Right lobe of liver (tissue), 6 donors: ENCODE measurements around the gene TCP11L1. TPM values are rescaled to one million over a fixed set of nuclear protein-coding genes. Genes with fewer than 3 reads are reported as not detected.
"Not testable (repeated sequence)": the region's sequence is repeated elsewhere in the genome, so short reads cannot be mapped to it uniquely, and the experiment has no call there.

Experiments used
- ATAC-seq, 4 donors: fragments of 200-7000 bp; cut with Tn5 transposase; one replicate each; pipeline ENCODE4 v1.9.1; 2020; ENCODE audit warnings: mild to moderate bottlenecking in 4 of 4, moderate library complexity in 4 of 4
- DNase-seq, 3 donors: peaks; one replicate each; pipeline ENCODE4 v3.0.0-alpha.2; 2020
- H3K27ac ChIP-seq, 3 donors: fragments of 200-600 bp; one replicate each; pipeline ENCODE4 v1.8.0; 2022
- H3K27me3 ChIP-seq, 2 donors: fragments of 200-600 bp; one replicate each; pipeline ENCODE4 v1.8.0; 2022
- H3K36me3 ChIP-seq, 4 donors: fragments of 200-600 bp; sonication (generic) in 1 of 4; one replicate each; pipeline versions ENCODE4 v1.5.1 to v1.8.0; 2017 to 2022; ENCODE audit warnings: control low read depth in 1 of 4
- H3K4me1 ChIP-seq, 4 donors: fragments of 200-600 bp; sonication (generic) in 1 of 4; one replicate each; pipeline versions ENCODE4 v1.5.1 to v1.8.0; 2017 to 2022; ENCODE audit warnings: control low read depth in 1 of 4
- H3K4me3 ChIP-seq, 3 donors: fragments of 200-600 bp; one replicate each; pipeline ENCODE4 v1.8.0; 2022
- H3K9me3 ChIP-seq, 4 donors: fragments of 200-600 bp; sonication (generic) in 1 of 4; one replicate each; pipeline versions ENCODE4 v1.5.1 to v1.8.0; 2017 to 2022; ENCODE audit warnings: control low read depth in 1 of 4
- POLR2A ChIP-seq: fragments of 450-650 bp; IDR thresholded peaks from one replicate; pipeline ENCODE4 v1.6.1; 2017; ENCODE audit warnings: antibody characterized with exemption, mild to moderate bottlenecking
- WGBS: methylation state at CpG from one replicate; pipeline ENCODE4 v1.1.6; 2018; ENCODE audit warnings: low coverage, low lambda C conversion rate; ENCODE audit not compliant: insufficient coverage; ENCODE audit errors: missing lambda C conversion rate; 5-methylcytosine and 5-hydroxymethylcytosine counted together
- intact Hi-C, 2 donors: fragments of 100-400 bp; cut with DNase I; formaldehyde crosslinking; loops; one replicate each; pipeline versions ENCODE4 v1.11.2 to v1.14.1; 2022
- total RNA-seq, 6 experiments: library from RNA; depleted of rRNA in 2 of 6; stranded (reverse); fragments of >200 nt in 2 of 6; fragmentation: NEBNext Ultra II Directional in 3 of 6; extraction: Animal tissue kit (Norgen Biotek cat#: 25700) in 3 of 6; gene quantifications; one replicate each; pipeline versions ENCODE4 v1.1.0 to v1.2.4, GENCODE V29; 2016 to 2023
- TF ChIP-seq, protein P1 (sequence below), 4 donors: fragments of 200-600 bp in 3 of 4; fragments of 450-650 bp in 1 of 4; IDR thresholded peaks; one replicate each; pipeline versions ENCODE4 v1.5.1 to v1.8.0; 2016 to 2022; ENCODE audit warnings: antibody characterized with exemption in 4 of 4, mild to moderate bottlenecking in 2 of 4
- donor health status: DM: no; HTN: yes; CAD: no.
- donor health status: DM: no; HTN: no; CAD: no.
- donor health status: DM: no; HTN: no; CAD: no.
- donor health status: DM: no; HTN: yes; CAD: no.
- donor health status: DM: no; HTN: yes; CAD: no.

TCP11L1 gene
- total RNA-seq, 6 experiments from 2014 or later = 3.3 to 13.6 (median 6.6) TPM

DNA sequence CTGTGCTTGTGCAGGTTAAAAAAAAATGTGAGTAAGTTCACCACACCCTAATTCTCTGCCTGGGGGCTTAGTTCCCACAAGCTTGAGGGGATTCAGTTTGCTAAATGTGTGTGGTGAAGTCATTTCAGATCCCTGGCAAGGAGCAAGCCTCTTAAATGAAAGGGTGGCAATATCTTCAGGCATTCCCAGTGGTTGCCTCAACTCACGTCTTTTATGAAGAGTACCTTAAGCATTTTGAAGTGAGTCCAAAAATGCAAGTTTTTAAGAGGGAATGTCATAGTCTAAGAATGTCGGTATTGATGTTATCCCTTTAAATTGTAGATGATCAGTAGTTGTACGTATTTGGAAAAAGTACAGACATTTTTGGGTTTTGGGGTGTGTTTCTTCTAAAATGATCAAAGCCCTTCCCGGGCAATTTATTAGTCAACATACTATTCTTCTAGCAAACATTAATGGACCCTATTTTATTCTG is 4.9 kb downstream of the TCP11L1 start:
- Histone ChIP-seq H3K27ac (no peak overlapping the region), H3K4me1 (peaks cover 0 to 7% (median 0%) of the 10 kb centered on the region in 4 donors), H3K36me3 (peaks cover 0 to 2% (median 0%) of the 10 kb centered on the region in 4 donors), H3K4me3 (no peak overlapping the region), H3K27me3 (no peaks in the 10 kb centered on the region), H3K9me3 (no peaks in the 10 kb centered on the region)
- TF ChIP-seq POLR2A = no peak
- TF ChIP-seq, protein P1, sequence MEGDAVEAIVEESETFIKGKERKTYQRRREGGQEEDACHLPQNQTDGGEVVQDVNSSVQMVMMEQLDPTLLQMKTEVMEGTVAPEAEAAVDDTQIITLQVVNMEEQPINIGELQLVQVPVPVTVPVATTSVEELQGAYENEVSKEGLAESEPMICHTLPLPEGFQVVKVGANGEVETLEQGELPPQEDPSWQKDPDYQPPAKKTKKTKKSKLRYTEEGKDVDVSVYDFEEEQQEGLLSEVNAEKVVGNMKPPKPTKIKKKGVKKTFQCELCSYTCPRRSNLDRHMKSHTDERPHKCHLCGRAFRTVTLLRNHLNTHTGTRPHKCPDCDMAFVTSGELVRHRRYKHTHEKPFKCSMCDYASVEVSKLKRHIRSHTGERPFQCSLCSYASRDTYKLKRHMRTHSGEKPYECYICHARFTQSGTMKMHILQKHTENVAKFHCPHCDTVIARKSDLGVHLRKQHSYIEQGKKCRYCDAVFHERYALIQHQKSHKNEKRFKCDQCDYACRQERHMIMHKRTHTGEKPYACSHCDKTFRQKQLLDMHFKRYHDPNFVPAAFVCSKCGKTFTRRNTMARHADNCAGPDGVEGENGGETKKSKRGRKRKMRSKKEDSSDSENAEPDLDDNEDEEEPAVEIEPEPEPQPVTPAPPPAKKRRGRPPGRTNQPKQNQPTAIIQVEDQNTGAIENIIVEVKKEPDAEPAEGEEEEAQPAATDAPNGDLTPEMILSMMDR (IDR thresholded peaks at IDR 0.05) = no peak
- intact Hi-C loops = no loop called here
- WGBS = 88% methylated on average over 4 of the region's 4 CpGs
- no peak for ATAC-seq
- DNase-seq = no peak

DNA sequence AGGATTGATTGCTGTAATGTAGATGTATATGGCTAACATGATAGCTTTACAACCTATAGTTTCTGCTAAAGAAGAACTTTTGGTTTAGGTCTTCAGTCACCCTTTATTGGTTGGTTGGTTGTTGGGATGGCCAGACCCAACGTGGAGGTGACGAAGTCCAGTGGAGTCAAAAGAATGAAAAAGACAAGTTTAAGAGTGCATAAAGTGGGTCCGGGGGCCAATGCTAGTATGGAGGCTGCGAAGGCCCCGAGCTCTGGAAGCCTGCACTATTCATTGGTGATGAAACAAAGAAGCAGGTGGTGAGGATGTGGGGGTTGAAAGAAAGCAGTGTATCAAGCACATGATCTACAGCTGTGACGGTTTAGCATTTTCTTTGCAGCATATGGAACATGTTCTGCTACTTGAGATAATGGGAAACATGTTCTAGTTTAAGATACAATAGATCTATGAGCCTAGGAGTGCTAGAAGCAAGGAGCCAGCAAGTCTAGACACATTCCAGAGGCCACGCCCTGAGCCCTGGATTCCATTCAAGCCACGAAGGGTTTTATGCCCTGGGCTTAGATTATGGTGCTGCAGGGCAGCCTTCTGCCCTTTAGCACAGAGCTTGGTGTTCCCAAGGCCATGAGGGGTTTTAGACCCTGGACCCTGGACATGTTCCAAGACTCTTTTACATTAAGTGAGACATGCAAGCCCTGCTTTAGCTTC is 6.3 kb downstream of the TCP11L1 start:
- H3K27ac ChIP-seq = no peak overlapping the region

DNA sequence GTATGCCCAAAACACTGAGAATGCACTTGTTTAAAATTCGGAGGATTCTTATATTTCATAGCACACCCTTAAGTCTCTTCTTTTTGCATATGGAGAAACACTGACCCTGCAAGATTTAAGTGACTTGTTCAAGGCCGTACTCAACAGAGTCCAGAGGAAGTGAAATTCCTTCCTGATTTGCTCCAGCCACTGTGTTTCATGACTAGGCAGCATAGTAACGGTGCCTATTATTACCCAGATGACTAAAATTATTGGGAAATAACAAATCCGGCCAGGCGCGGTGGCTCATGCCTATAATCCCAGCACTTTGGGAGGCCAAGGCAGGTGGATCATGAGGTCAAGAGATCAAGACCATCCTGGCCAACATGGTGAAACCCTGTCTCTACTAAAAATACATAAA is 9.3 kb downstream of the TCP11L1 start:
- WGBS = 56% methylated on average over 5 of the region's 6 CpGs
- DNase-seq, intact Hi-C loops, H3K4me3 ChIP-seq, H3K9me3 ChIP-seq, H3K27ac ChIP-seq, H3K36me3 ChIP-seq, H3K27me3 ChIP-seq: not testable (repeated sequence)
- peaks cover 0 to 13% (median 3%) of the 10 kb centered on the region in 4 donors for H3K4me1 ChIP-seq
- peak; percentile 64 to 83 (median 80) for ATAC-seq

More for the DNA sequence above, 6.3 kb downstream of the TCP11L1 start:
- 100% methylated on average over 5 of the region's 8 CpGs for WGBS
- no peak for TF ChIP-seq POLR2A
- TF ChIP-seq, protein P1 (IDR thresholded peaks at IDR 0.05) = no peak
- no peak for DNase-seq
- H3K36me3 ChIP-seq = peaks cover 0 to 2% (median 0%) of the 10 kb centered on the region in 4 donors
- H3K4me3 ChIP-seq = no peak overlapping the region
- no peaks in the 10 kb centered on the region for H3K27me3 ChIP-seq
- H3K9me3 ChIP-seq = no peaks in the 10 kb centered on the region
- H3K4me1 ChIP-seq = peaks cover 0 to 13% (median 3%) of the 10 kb centered on the region in 4 donors
- intact Hi-C loops = no loop called here
- ATAC-seq = no peak

DNA sequence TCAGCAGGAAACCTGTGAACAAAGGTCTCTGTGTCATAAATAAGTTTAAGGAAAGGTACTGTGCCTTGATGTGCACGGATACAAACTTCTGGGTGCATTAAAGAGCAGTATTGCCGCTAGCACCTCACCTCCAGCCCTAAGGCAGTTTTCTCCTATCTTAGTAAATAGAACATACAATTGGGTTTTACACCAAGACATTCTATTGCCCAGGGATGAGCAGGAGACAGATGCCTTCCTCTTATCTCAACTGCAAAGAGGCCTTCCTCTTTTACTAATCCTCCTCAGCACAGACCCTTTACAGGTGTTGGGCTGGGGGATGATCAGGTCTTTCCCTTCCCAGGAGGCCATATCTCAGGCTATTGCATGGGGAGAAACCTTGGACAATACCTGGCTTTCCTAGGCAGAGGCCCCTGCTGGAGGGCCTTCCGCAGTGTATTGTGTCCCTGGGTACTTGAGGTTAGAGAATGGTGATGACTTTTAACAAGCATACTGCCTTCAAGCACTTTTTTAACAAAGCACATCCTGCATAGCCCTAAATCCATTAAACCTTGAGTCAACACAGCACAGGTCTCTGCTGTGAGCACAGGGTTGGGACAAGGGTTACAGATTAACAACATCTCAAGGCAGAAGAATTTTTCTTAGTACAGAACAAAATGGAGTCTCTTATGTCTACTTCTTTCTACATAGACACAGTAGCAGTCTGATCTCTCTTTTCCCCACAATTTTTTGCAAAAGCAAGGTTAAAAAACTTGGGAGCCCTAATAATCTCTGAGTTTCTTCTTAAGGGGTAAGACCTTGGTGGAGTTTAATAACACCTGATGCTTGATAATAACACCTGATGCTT is 10.4 kb downstream of the TCP11L1 start:
- H3K36me3 ChIP-seq, H3K9me3 ChIP-seq, H3K27me3 ChIP-seq, DNase-seq, intact Hi-C loops, H3K27ac ChIP-seq, H3K4me3 ChIP-seq: not testable (repeated sequence)
- H3K4me1 ChIP-seq = peaks cover 0 to 13% (median 3%) of the 10 kb centered on the region in 4 donors
- ATAC-seq = peak in 1 of 4 donors; percentile 23
- WGBS = 100% methylated on average over 3 of the region's 3 CpGs

DNA sequence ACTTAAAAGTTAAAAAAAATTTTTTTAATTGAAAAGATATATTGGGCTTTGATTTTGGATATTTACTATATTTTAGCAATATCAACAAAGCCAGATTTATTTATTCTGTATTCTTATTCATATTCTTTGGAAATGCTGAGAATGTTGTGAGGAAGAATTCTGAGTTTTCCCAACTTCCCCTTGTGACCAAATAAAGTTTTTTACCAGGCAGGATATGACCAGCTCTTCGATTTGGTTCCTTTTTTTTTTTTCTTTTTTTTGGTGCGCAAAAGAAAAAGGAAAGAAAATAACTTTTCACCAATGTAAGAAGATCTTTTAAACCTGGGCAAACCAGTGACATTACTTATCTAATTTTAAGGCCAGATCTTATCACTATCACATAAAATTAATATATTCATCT is 12.9 kb downstream of the TCP11L1 start:
- no peak overlapping the region for H3K4me3 ChIP-seq
- TF ChIP-seq, protein P1 (IDR thresholded peaks at IDR 0.05) = no peak
- no peak for TF ChIP-seq POLR2A
- H3K27me3 ChIP-seq = no peaks in the 10 kb centered on the region
- no peak for ATAC-seq
- H3K27ac ChIP-seq = no peak overlapping the region
- WGBS = 51% methylated on average over 2 of the region's 2 CpGs
- no peaks in the 10 kb centered on the region for H3K9me3 ChIP-seq
- intact Hi-C loops = no loop called here
- H3K4me1 ChIP-seq = peaks cover 0 to 6% (median 3%) of the 10 kb centered on the region in 4 donors
- no peak for DNase-seq
- H3K36me3 ChIP-seq = no peaks in the 10 kb centered on the region
